HFFc6 (cell line): ENCODE results near the gene NEK8. TPM values are rescaled to one million over a fixed set of nuclear protein-coding genes. Genes with fewer than 3 reads are reported as not detected.

Experiments used
- DNase-seq: peaks from one replicate; pipeline ENCODE4 v3.0.0-alpha.2; 2018
- H3K27ac Mint-ChIP-seq: 2 replicates; pipeline ENCODE4 v1.8.0; 2020; ENCODE audit warnings: mild to moderate bottlenecking, mixed read lengths
- H3K27me3 Mint-ChIP-seq: 2 replicates; pipeline ENCODE4 v1.8.0; 2021; ENCODE audit warnings: mild to moderate bottlenecking, moderate library complexity, mixed read lengths; ENCODE audit not compliant: insufficient read depth
- H3K36me3 Mint-ChIP-seq: 2 replicates; pipeline ENCODE4 v1.8.0; 2021; ENCODE audit warnings: low read depth, mixed read lengths
- H3K4me1 Mint-ChIP-seq: 2 replicates; pipeline ENCODE4 v1.8.0; 2020; ENCODE audit warnings: low read depth, mixed read lengths
- H3K4me3 Mint-ChIP-seq: 2 replicates; pipeline ENCODE4 v1.8.0; 2020; ENCODE audit warnings: mild to moderate bottlenecking, moderate library complexity, mixed read lengths
- H3K9me3 Mint-ChIP-seq: 2 replicates; pipeline ENCODE4 v1.8.0; 2020; ENCODE audit warnings: mild to moderate bottlenecking, mixed read lengths
- CTCF ChIP-seq: fragments of 200-600 bp; sonication (generic); IDR thresholded peaks from 2 replicates; pipeline ENCODE4 v1.5.0; 2021; ENCODE audit warnings: antibody characterized with exemption, mild to moderate bottlenecking
- total RNA-seq, 6 experiments: library from RNA; stranded (reverse); fragmentation: NEBNext Ultra II Directional; extraction: Animal tissue kit (Norgen Biotek cat#: 25700); gene quantifications; 2 replicates in 1 of 6; 3 replicates in 5 of 6; pipeline ENCODE4 v1.2.3, GENCODE V29; 2021

The NEK8 gene
- total RNA-seq, 6 experiments from 2014 or later, result 1.9 to 3.1 (median 2.5) TPM

GRCh38 chr17:28743243-28744103 is 14.9 kb downstream of the NEK8 start, which contains the start of gene TRAF4:
Gene TRAF4, plus strand, starts transcription at chr17:28744011. Its CDS starts 102 bp downstream, at chr17:28744113.
- peaks cover 15% of the 10 kb centered on the region for H3K36me3 Mint-ChIP-seq
- peak within 1 kb of the TSS; percentile 96 for H3K27ac Mint-ChIP-seq
- DNase-seq, result peak; percentile 93
- H3K4me1 Mint-ChIP-seq, result peaks cover 21% of the 10 kb centered on the region
- H3K9me3 Mint-ChIP-seq, result peaks cover 8% of the 10 kb centered on the region
- H3K4me3 Mint-ChIP-seq, result peak within 1 kb of the TSS; percentile 96
- peaks cover 5% of the 10 kb centered on the region for H3K27me3 Mint-ChIP-seq
- TF ChIP-seq CTCF, result no peak

GRCh38 chr17:28744104-28744971 is 15.8 kb downstream of the NEK8 start:
- TF ChIP-seq CTCF, result no peak
- Mint-ChIP-seq H3K27ac (peak overlapping the region; percentile 95), H3K9me3 (peaks cover 7% of the 10 kb centered on the region), H3K27me3 (peaks cover 5% of the 10 kb centered on the region), H3K36me3 (peaks cover 21% of the 10 kb centered on the region), H3K4me3 (peak overlapping the region; percentile 96), H3K4me1 (peaks cover 29% of the 10 kb centered on the region)
- DNase-seq, result no peak

GRCh38 chr17:28744972-28745785 is 16.6 kb downstream of the NEK8 start:
- H3K27ac Mint-ChIP-seq, result peak overlapping the region; percentile 95
- peaks cover 28% of the 10 kb centered on the region for H3K4me1 Mint-ChIP-seq
- H3K9me3 Mint-ChIP-seq, result no peaks in the 10 kb centered on the region
- H3K4me3 Mint-ChIP-seq, result peak overlapping the region; percentile 96
- H3K36me3 Mint-ChIP-seq, result peaks cover 17% of the 10 kb centered on the region
- H3K27me3 Mint-ChIP-seq, result peaks cover 10% of the 10 kb centered on the region
- no peak for DNase-seq
- TF ChIP-seq CTCF, result no peak

- Mint-ChIP-seq H3K4me1 (peaks cover 32% of the 10 kb centered on the region), H3K27me3 (peaks cover 13% of the 10 kb centered on the region), H3K9me3 (no peaks in the 10 kb centered on the region), H3K27ac (peak overlapping the region; percentile 95), H3K4me3 (peak overlapping the region; percentile 96), H3K36me3 (peaks cover 11% of the 10 kb centered on the region)
- TF ChIP-seq CTCF, result no peak
- peak; percentile 66 for DNase-seq
These were observed 17.3 kb downstream of the NEK8 start for GRCh38 chr17:28745786-28746411.
